A549 (cell line): Measurements from ENCODE around the gene MTX2. TPM values are rescaled to one million over a fixed set of nuclear protein-coding genes. Genes with fewer than 3 reads are reported as not detected.

ENCODE experiments used
- ATAC-seq, 2 experiments: fragments of 200-7000 bp in 1 of 2; fragments of >200 bp in 1 of 2; cut with Nextera tagmentation in 1 of 2; cut with Tn5 transposase in 1 of 2; 3 replicates each; pipeline versions ENCODE4 v1.8.0 to v1.9.1; 2018 to 2020; ENCODE audit warnings: mild to moderate bottlenecking in 1 of 2, moderate library complexity in 1 of 2
- CTCF ChIA-PET: fragments of 300-600 bp; sonication (Branson Sonifier 250); formaldehyde crosslinking; extraction: SDS; loops from one replicate; lab custom pipeline; 2021; ENCODE audit warnings: antibody characterized with exemption, inconsistent platforms; lab: Yijun Ruan, JAX
- POLR2A ChIA-PET: fragments of 350-600 bp; formaldehyde crosslinking; extraction: SDS; loops from one replicate; lab custom pipeline; 2021; ENCODE audit warnings: antibody characterized with exemption, inconsistent platforms; lab: Yijun Ruan, JAX
- DNase-seq, 2 experiments: peaks; one replicate each; pipeline versions ENCODE4 v3.0.0 to v3.0.0-alpha.2; 2011 to 2016; ENCODE audit warnings: low read depth in 1 of 2, low spot score in 1 of 2
- FAIRE-seq: peaks from 2 replicates; lab custom pipeline; 2011; peaks lifted over from hg19 to GRCh38; lab: Jason Lieb, UNC
- H3K27ac ChIP-seq, 2 experiments: fragments of >200 bp; sonication (Bioruptor Twin); formaldehyde crosslinking; 3 replicates each; pipeline ENCODE4 v1.5.1; 2016 to 2017
- H3K4me1 ChIP-seq: fragments of >200 bp; sonication (Bioruptor Twin); formaldehyde crosslinking; 3 replicates; pipeline ENCODE4 v1.6.1; 2016
- H3K4me2 ChIP-seq: fragments of >200 bp; sonication (Bioruptor Twin); formaldehyde crosslinking; 3 replicates; pipeline ENCODE4 v1.6.1; 2016
- H3K4me3 ChIP-seq: fragments of >200 bp; sonication (Bioruptor Twin); formaldehyde crosslinking; 3 replicates; pipeline ENCODE4 v1.5.1; 2016
- H3K9me3 ChIP-seq: fragments of >200 bp; sonication (Bioruptor Twin); formaldehyde crosslinking; 3 replicates; pipeline ENCODE4 v1.6.1; 2016
- BCL3 ChIP-seq: fragments of >200 bp; sonication (Bioruptor Twin); formaldehyde crosslinking; IDR thresholded peaks from 3 replicates; pipeline ENCODE4 v1.6.1; 2016
- CBX2 ChIP-seq: fragments of 200-600 bp; sonication (generic); IDR thresholded peaks from 2 replicates; pipeline ENCODE4 v1.6.1; 2016; ENCODE audit warnings: low read depth, mild to moderate bottlenecking, borderline replicate concordance
- CEBPB ChIP-seq, 2 experiments: fragments of >200 bp in 1 of 2; sonication (Bioruptor Twin) in 1 of 2; formaldehyde crosslinking in 1 of 2; IDR thresholded peaks; 2 replicates each; pipeline ENCODE4 v1.6.1; 2012 to 2016
- EHF ChIP-seq: fragments of 250-450 bp; sonication (Bioruptor Pico); IDR thresholded peaks from 2 replicates; pipeline ENCODE4 v1.5.0; 2020; ENCODE audit warnings: mild to moderate bottlenecking
- EHMT2 ChIP-seq: fragments of 200-600 bp; sonication (generic); IDR thresholded peaks from 2 replicates; pipeline ENCODE4 v1.6.1; 2016; ENCODE audit warnings: antibody characterized with exemption, low read depth, mild to moderate bottlenecking, moderate library complexity
- ELK1 ChIP-seq: fragments of 150-350 bp; IDR thresholded peaks from 2 replicates; pipeline ENCODE4 v1.6.1; 2014; ENCODE audit warnings: low read depth, mild to moderate bottlenecking, low read length
- FOSB ChIP-seq: fragments of 250-450 bp; sonication (Bioruptor Pico); IDR thresholded peaks from 2 replicates; pipeline ENCODE4 v1.5.0; 2020; ENCODE audit warnings: mild to moderate bottlenecking, moderate library complexity
- HMGXB4 ChIP-seq: fragments of 250-450 bp; sonication (Bioruptor Pico); IDR thresholded peaks from 2 replicates; pipeline ENCODE4 v1.5.0; 2021; ENCODE audit warnings: mild to moderate bottlenecking, moderate library complexity, borderline replicate concordance
- HOXA7 ChIP-seq: fragments of 250-450 bp; sonication (Bioruptor Pico); IDR thresholded peaks from 2 replicates; pipeline ENCODE4 v1.5.0; 2020; ENCODE audit warnings: mild to moderate bottlenecking, moderate library complexity
- HOXB13 ChIP-seq: fragments of 250-450 bp; sonication (Bioruptor Pico); IDR thresholded peaks from 2 replicates; pipeline ENCODE4 v1.5.0; 2020; ENCODE audit warnings: low read depth, mild to moderate bottlenecking, moderate library complexity
- NPAS2 ChIP-seq: fragments of 250-450 bp; sonication (Bioruptor Pico); IDR thresholded peaks from 2 replicates; pipeline ENCODE4 v1.8.0; 2022; ENCODE audit warnings: mild to moderate bottlenecking, moderate library complexity, borderline replicate concordance
- POLR2AphosphoS2 ChIP-seq: conservative IDR thresholded peaks from 2 replicates; pipeline ENCODE4 v1.6.1; 2012; ENCODE audit warnings: low read length, improper control_type of control experiment, inconsistent platforms
- SMC3 ChIP-seq: fragments of >200 bp; sonication (Bioruptor Twin); formaldehyde crosslinking; IDR thresholded peaks from 3 replicates; pipeline ENCODE4 v1.6.1; 2018; ENCODE audit warnings: inconsistent platforms
- TFCP2L1 ChIP-seq: fragments of 250-450 bp; sonication (Bioruptor Pico); IDR thresholded peaks from 2 replicates; pipeline ENCODE4 v1.5.0; 2021; ENCODE audit warnings: mild to moderate bottlenecking
- ZNF302 ChIP-seq: fragments of 250-450 bp; sonication (Bioruptor Pico); IDR thresholded peaks from 2 replicates; pipeline ENCODE4 v1.9.0; 2021; ENCODE audit warnings: inconsistent platforms, mild to moderate bottlenecking, moderate library complexity
- ZSCAN20 ChIP-seq: fragments of 250-450 bp; sonication (Bioruptor Pico); IDR thresholded peaks from 2 replicates; pipeline ENCODE4 v1.8.0; 2022; ENCODE audit warnings: mild to moderate bottlenecking, moderate library complexity
- WGBS: methylation state at CpG from one replicate; pipeline ENCODE4 v1.1.6; 2017; ENCODE audit errors: missing lambda C conversion rate; 5-methylcytosine and 5-hydroxymethylcytosine counted together
- polyA plus RNA-seq, 4 experiments: library from polyadenylated mRNA; depleted of rRNA in 3 of 4; stranded (reverse); fragments of >200 nt; fragmentation: RNase III in 1 of 4; extraction: RNeasy Plus Mini Kit Qiagen cat#74134 plus additional on column Dnase treatment in 1 of 4; gene quantifications; 2 replicates in 3 of 4; 3 replicates in 1 of 4; pipeline ENCODE4 v1.2.3, GENCODE V29; 2011 to 2017
- TF ChIP-seq, protein P1 (sequence below): fragments of >200 bp; sonication (Bioruptor Twin); formaldehyde crosslinking; IDR thresholded peaks from 3 replicates; pipeline ENCODE4 v1.5.1; 2016
- TF ChIP-seq, protein P2 (sequence below): IDR thresholded peaks from 2 replicates; pipeline ENCODE4 v1.6.1; 2012; ENCODE audit warnings: low read depth, borderline replicate concordance

MTX2 gene
- polyA plus RNA-seq, 2 of the 4 experiments (the other 2 are of a cell fraction) = 56.9 to 81.8 TPM

- no peak for TF ChIP-seq TFCP2L1 (CRISPR knock-in tag)
- TF ChIP-seq ZSCAN20 (CRISPR knock-in tag) = no peak
- no peak for TF ChIP-seq HMGXB4 (CRISPR knock-in tag)
Measured at GRCh38 chr2:176227874-176228273, 41.4 kb upstream of the MTX2 start (continued).

DNA sequence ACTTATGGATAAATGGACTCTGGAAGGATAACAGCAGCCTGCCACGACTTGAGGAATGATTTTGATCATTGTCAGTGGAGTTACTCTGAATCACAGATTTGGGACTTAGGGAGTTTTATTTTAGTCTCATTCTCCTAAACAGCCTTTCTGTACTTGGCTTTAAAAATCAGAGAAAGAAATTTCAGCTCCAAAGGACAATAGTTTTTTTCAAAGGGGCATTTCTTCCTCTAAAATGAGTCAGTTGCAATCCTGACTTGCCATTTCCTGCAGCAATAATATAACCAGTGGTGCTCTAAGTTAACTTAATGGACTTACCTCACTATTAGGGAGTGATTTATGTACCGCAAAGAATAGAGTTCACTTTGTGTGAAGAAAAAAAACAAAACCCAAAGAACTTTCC lies 35.1 kb upstream of the MTX2 start:
- H3K4me1 ChIP-seq = no peaks in the 10 kb centered on the region
- ATAC-seq = no peak
- CTCF ChIA-PET = interaction anchor here (0.7 kb wide), 2 partner anchors 35 to 45 kb away, joined by 3 read pairs; no protein-coding TSS in a partner anchor
- H3K4me2 ChIP-seq = no peak overlapping the region
- H3K9me3 ChIP-seq = no peaks in the 10 kb centered on the region
- H3K27ac ChIP-seq = no peak overlapping the region
- TF ChIP-seq POLR2AphosphoS2 = no peak
- TF ChIP-seq CBX2 = no peak
- no peak for TF ChIP-seq ELK1
- 54% methylated on average over 2 of the region's 2 CpGs for WGBS
- no peak for DNase-seq
- FAIRE-seq = no peak
- POLR2A ChIA-PET = no interaction called here
- no peak overlapping the region for H3K4me3 ChIP-seq

GRCh38 chr2:176234940-176235339 lies 34.3 kb upstream of the MTX2 start:
- no peak for FAIRE-seq
- CTCF ChIA-PET = interaction anchor here (0.6 kb wide), 1 partner anchor 824 kb away, joined by 3 read pairs; no protein-coding TSS in a partner anchor

More at GRCh38 chr2:176234940-176235339, 34.3 kb upstream of the MTX2 start:
- no peak overlapping the region for H3K27ac ChIP-seq
- POLR2A ChIA-PET = no interaction called here
- WGBS = 8% methylated on average over 1 of the region's 1 CpG
- H3K4me2 ChIP-seq = no peak overlapping the region
- no peaks in the 10 kb centered on the region for H3K9me3 ChIP-seq
- H3K4me3 ChIP-seq = no peak overlapping the region
- DNase-seq (no peak), ATAC-seq (no peak)
- no peaks in the 10 kb centered on the region for H3K4me1 ChIP-seq
- TF ChIP-seq, protein P1, sequence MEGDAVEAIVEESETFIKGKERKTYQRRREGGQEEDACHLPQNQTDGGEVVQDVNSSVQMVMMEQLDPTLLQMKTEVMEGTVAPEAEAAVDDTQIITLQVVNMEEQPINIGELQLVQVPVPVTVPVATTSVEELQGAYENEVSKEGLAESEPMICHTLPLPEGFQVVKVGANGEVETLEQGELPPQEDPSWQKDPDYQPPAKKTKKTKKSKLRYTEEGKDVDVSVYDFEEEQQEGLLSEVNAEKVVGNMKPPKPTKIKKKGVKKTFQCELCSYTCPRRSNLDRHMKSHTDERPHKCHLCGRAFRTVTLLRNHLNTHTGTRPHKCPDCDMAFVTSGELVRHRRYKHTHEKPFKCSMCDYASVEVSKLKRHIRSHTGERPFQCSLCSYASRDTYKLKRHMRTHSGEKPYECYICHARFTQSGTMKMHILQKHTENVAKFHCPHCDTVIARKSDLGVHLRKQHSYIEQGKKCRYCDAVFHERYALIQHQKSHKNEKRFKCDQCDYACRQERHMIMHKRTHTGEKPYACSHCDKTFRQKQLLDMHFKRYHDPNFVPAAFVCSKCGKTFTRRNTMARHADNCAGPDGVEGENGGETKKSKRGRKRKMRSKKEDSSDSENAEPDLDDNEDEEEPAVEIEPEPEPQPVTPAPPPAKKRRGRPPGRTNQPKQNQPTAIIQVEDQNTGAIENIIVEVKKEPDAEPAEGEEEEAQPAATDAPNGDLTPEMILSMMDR = no peak
- TF ChIP-seq SMC3 (no peak), EHF (CRISPR knock-in tag) (no peak), ZNF302 (CRISPR knock-in tag) (no peak), NPAS2 (CRISPR knock-in tag) (no peak), FOSB (CRISPR knock-in tag) (no peak), EHMT2 (no peak), BCL3 (no peak), CEBPB (IDR thresholded peaks at IDR 0.05) (no peak), HOXB13 (CRISPR knock-in tag) (no peak), HOXA7 (CRISPR knock-in tag) (no peak)
- TF ChIP-seq, protein P2, sequence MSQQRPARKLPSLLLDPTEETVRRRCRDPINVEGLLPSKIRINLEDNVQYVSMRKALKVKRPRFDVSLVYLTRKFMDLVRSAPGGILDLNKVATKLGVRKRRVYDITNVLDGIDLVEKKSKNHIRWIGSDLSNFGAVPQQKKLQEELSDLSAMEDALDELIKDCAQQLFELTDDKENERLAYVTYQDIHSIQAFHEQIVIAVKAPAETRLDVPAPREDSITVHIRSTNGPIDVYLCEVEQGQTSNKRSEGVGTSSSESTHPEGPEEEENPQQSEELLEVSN = no peak
